Gastrocnemius medialis (tissue), 4 donors: ENCODE measurements around the gene SUMF2. TPM values are rescaled to one million over a fixed set of nuclear protein-coding genes. Genes with fewer than 3 reads are reported as not detected.
"Not testable (repeated sequence)": the region's sequence is repeated elsewhere in the genome, so short reads cannot be mapped to it uniquely, and the experiment has no call there.

Experiments
- ATAC-seq, 2 donors: fragments of 150-250 bp; one replicate each; pipeline ENCODE4 v1.9.1; 2016
- DNase-seq, 2 donors: peaks; one replicate each; pipeline ENCODE4 v3.0.0-alpha.2; 2019
- H3K27ac ChIP-seq, 4 donors: fragments of 200-600 bp; sonication (generic); 1 replicate in 1 of 4; 2 replicates in 3 of 4; pipeline ENCODE4 v1.5.1; 2016 to 2018; ENCODE audit warnings: mild to moderate bottlenecking in 2 of 4, moderate library complexity in 1 of 4
- H3K27me3 ChIP-seq, 3 donors: fragments of 200-600 bp; sonication (generic) in 2 of 3; 1 replicate in 1 of 3; 2 replicates in 2 of 3; pipeline versions ENCODE4 v1.5.1 to v1.6.0; 2016 to 2019; ENCODE audit warnings: mild to moderate bottlenecking in 1 of 3, moderate library complexity in 1 of 3
- H3K36me3 ChIP-seq, 2 donors: fragments of 200-600 bp; sonication (generic) in 1 of 2; one replicate each; pipeline ENCODE4 v1.5.1; 2017 to 2018
- H3K4me1 ChIP-seq, 2 donors: fragments of 200-600 bp; sonication (generic) in 1 of 2; one replicate each; pipeline ENCODE4 v1.5.1; 2016 to 2017; ENCODE audit warnings: mild to moderate bottlenecking in 2 of 2
- H3K4me3 ChIP-seq, 4 donors: fragments of 200-600 bp; sonication (generic) in 3 of 4; 1 replicate in 1 of 4; 2 replicates in 3 of 4; pipeline ENCODE4 v1.5.1; 2016 to 2019; ENCODE audit warnings: mild to moderate bottlenecking in 2 of 4
- H3K9me3 ChIP-seq, 3 donors: fragments of 200-600 bp; sonication (generic) in 2 of 3; 1 replicate in 1 of 3; 2 replicates in 2 of 3; pipeline ENCODE4 v1.5.1; 2016 to 2019
- POLR2A ChIP-seq, 2 donors: fragments of 450-650 bp; IDR thresholded peaks; one replicate each; pipeline ENCODE4 v1.6.1; 2017; ENCODE audit warnings: antibody characterized with exemption in 2 of 2, mild to moderate bottlenecking in 2 of 2, moderate library complexity in 2 of 2
- in situ Hi-C, 4 donors: fragments of 200-750 bp; cut with MboI; loops; one replicate each; pipeline versions ENCODE4 v1.15.0 to v1.8.0; 2017; ENCODE audit warnings: low sequenced_read_pairs in 4 of 4
- intact Hi-C: fragments of 100-400 bp; cut with DNase I; formaldehyde crosslinking; loops from one replicate; pipeline ENCODE4 v1.15.1; 2023; ENCODE audit warnings: low total_unique reads
- total RNA-seq, 4 donors: library from RNA; depleted of rRNA; stranded (reverse); fragments of >200 nt; gene quantifications; one replicate each; pipeline versions ENCODE4 v1.1.0 to v1.2.3, GENCODE V29; 2016
- TF ChIP-seq, protein P1 (sequence below), 5 experiments: fragments of 450-650 bp in 3 of 5; fragments of 200-600 bp in 2 of 5; sonication (generic) in 2 of 5; IDR thresholded peaks in 4 of 5; conservative IDR thresholded peaks in 1 of 5; 1 replicate in 4 of 5; 2 replicates in 1 of 5; pipeline ENCODE4 v1.5.1; 2016 to 2019; ENCODE audit warnings: antibody characterized with exemption in 5 of 5, mild to moderate bottlenecking in 3 of 5, moderate library complexity in 3 of 5

SUMF2 gene
- total RNA-seq, 4 donors from 2014 or later = 29.8 to 32.0 (median 31.1) TPM

DNA sequence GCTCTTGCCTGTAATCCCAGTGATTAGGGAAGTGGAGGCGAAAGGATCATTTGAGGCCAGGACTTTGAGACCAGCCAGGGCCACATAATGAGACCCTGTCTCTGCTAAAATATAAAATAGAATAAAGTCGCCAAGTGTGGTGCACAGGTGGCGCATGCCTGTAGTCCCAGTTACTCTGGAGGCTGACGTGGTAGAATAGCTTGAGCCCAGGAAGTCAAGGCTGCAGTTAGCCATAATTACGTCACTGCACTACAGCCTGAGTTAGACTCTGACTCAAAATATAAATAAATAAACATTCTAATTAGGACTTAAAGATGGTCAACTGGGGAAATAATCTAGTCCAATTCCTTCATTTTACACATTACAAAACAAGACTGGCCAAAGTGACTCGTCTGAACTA, 41.4 kb downstream of the SUMF2 start:
- peak overlapping the region; percentile 75 to 95 (median 86) for H3K4me3 ChIP-seq
- H3K27ac ChIP-seq = peak overlapping the region; percentile 92 to 98 (median 94)
- H3K4me1 ChIP-seq = peaks cover 18 to 19% of the 10 kb centered on the region in 2 donors
- DNase-seq = no peak
- peak in 1 of 2 donors; percentile 51 for ATAC-seq
- H3K27me3 ChIP-seq = no peaks in the 10 kb centered on the region
- intact Hi-C loops = loop anchor here (5.0 to 10.0 kb wide), 2 partner anchors 218 to 531 kb away; partner anchors contain the start of genes VOPP1 and ZNF713
- in situ Hi-C loops = no loop called here
- TF ChIP-seq, protein P1, sequence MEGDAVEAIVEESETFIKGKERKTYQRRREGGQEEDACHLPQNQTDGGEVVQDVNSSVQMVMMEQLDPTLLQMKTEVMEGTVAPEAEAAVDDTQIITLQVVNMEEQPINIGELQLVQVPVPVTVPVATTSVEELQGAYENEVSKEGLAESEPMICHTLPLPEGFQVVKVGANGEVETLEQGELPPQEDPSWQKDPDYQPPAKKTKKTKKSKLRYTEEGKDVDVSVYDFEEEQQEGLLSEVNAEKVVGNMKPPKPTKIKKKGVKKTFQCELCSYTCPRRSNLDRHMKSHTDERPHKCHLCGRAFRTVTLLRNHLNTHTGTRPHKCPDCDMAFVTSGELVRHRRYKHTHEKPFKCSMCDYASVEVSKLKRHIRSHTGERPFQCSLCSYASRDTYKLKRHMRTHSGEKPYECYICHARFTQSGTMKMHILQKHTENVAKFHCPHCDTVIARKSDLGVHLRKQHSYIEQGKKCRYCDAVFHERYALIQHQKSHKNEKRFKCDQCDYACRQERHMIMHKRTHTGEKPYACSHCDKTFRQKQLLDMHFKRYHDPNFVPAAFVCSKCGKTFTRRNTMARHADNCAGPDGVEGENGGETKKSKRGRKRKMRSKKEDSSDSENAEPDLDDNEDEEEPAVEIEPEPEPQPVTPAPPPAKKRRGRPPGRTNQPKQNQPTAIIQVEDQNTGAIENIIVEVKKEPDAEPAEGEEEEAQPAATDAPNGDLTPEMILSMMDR (IDR thresholded peaks at IDR 0.05 in 4 of 5, conservative IDR thresholded peaks at IDR 0.05 in 1 of 5) = no peak
- TF ChIP-seq POLR2A (IDR thresholded peaks at IDR 0.05) = no peak
- H3K36me3 ChIP-seq = peaks cover 0 to 38% of the 10 kb centered on the region in 2 donors
- no peaks in the 10 kb centered on the region for H3K9me3 ChIP-seq

DNA sequence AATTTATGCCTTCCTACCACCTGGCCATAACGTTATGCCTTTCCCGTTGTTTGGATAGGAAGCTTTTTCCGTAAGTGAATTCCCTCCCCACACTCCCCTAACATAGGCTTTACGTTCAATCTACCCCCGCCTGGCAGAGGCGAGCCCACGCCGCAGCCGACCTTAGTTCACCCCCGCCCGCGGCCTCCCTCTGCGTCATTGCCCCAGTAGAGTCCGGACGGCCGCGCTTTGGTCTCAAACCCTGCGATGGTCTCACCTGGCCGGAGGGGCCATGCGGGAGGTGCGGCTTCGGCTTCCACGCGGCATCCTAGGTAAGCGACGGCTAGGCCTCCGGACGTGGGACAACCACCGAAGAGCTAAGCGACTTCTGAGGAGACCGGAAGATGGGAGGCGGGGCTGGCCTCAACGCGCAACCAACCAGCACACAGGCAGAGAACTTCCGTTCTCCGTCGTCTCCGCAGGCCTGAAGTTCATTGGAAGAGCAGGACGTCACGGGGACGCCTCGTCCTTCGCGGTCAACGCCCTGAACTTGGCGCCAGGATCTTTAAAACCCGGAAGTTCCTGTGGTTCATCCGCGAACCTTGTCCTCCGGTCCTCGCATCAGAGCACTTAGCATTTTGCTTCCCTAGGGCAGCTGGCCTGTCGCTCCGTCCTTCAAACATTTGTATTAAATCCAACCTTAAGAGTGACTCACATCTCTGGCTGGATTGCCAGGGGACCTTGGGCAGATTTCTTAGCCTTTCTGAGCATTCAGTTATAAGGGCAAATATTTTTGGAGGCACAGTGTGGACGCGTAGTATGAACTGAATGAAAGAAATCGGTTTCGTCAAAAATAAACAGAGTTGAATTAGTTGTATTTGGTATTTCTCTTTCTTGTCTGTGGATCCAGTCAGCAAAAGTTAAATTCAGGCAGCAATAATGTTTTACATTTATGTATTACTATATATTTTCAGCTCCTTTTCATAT, 42.3 kb downstream of the SUMF2 start, which contains the start of gene CHCHD2:
CHCHD2 (minus strand) TSS at position 369 of the 966 bp plus-strand sequence; CDS start at position 306, 63 bp downstream.
- peak; percentile 99 to 100 for ATAC-seq
- intact Hi-C loops (loop anchor here (1.0 to 10.0 kb wide), 5 partner anchors 14 to 532 kb away; partner anchors contain the start of genes CCT6A, PHKG1, PSPH and VOPP1), in situ Hi-C loops (no loop called here)

DNA sequence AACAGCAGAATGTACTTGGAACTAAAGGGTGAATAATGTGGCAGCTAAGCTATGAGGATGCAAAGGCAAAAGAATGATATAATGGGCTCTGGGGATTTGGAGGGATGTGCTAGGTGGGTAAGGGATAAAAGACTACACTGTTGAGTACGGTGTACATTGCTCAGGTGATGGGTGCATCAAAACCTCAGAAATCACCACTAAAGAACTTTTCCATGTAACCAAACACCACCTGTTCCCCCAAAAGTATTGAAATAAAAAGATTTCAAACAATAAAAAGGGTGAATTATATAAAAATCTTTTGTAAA, 43.8 kb downstream of the SUMF2 start:
- DNase-seq (no peak), ATAC-seq (no peak)
- Histone ChIP-seq H3K4me1 (peaks cover 18 to 19% of the 10 kb centered on the region in 2 donors), H3K27me3 (no peaks in the 10 kb centered on the region), H3K27ac (no peak overlapping the region), H3K36me3 (peaks cover 0 to 14% of the 10 kb centered on the region in 2 donors), H3K9me3 (no peaks in the 10 kb centered on the region), H3K4me3 (no peak overlapping the region)
- TF ChIP-seq, protein P1 (IDR thresholded peaks at IDR 0.05 in 4 of 5, conservative IDR thresholded peaks at IDR 0.05 in 1 of 5) = no peak
- TF ChIP-seq POLR2A (IDR thresholded peaks at IDR 0.05) = no peak
- in situ Hi-C loops (no loop called here), intact Hi-C loops (loop anchor here (2.0 to 10.0 kb wide), 4 partner anchors 15 to 533 kb away; partner anchors contain the start of genes CCT6A, PHKG1, PSPH and VOPP1)

More for the DNA sequence above, 42.3 kb downstream of the SUMF2 start, which contains the start of gene CHCHD2:
- Histone ChIP-seq H3K4me3 (peak within 1 kb of the TSS; percentile 75 to 95 (median 86)), H3K27me3 (no peaks in the 10 kb centered on the region), H3K9me3 (no peaks in the 10 kb centered on the region), H3K36me3 (peaks cover 0 to 29% of the 10 kb centered on the region in 2 donors), H3K27ac (peak within 1 kb of the TSS; percentile 92 to 98 (median 94)), H3K4me1 (peaks cover 18 to 19% of the 10 kb centered on the region in 2 donors)
- peak; percentile 96 to 98 for DNase-seq
- TF ChIP-seq POLR2A (IDR thresholded peaks at IDR 0.05) = peak; percentile 92 to 93
- TF ChIP-seq, protein P1 (IDR thresholded peaks at IDR 0.05 in 4 of 5, conservative IDR thresholded peaks at IDR 0.05 in 1 of 5) = peak in 1 of 5 experiments; percentile 2

DNA sequence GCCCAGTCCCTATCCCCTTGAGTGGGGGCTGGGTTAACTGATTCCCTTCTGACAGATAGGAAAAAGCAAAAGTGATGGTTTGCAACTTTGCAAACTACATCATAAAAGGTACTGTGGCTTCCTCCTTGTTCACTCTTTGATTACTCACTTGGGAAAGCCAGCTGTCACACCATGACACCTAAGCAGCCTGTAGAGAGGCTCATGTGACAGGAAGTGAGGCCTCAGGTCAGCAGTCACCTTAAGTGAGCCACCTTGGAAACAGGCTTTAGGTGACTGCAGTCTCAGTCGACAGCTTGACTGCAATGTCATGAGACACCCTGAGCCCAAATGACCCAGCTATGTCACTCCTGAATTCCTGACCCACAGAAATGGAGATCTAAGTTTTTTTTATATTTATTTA, 46.5 kb downstream of the SUMF2 start:
- ATAC-seq (no peak), DNase-seq (no peak)
- Histone ChIP-seq H3K4me3 (no peak overlapping the region), H3K4me1 (peaks cover 0 to 3% of the 10 kb centered on the region in 2 donors), H3K27me3 (peaks cover 0 to 2% (median under 1%) of the 10 kb centered on the region in 3 donors), H3K9me3 (no peaks in the 10 kb centered on the region), H3K27ac (no peak overlapping the region), H3K36me3 (no peaks in the 10 kb centered on the region)
- intact Hi-C loops = no loop called here
- in situ Hi-C loops = no loop called here
- no peak for TF ChIP-seq POLR2A (IDR thresholded peaks at IDR 0.05)
- TF ChIP-seq, protein P1 (IDR thresholded peaks at IDR 0.05 in 4 of 5, conservative IDR thresholded peaks at IDR 0.05 in 1 of 5) = no peak

DNA sequence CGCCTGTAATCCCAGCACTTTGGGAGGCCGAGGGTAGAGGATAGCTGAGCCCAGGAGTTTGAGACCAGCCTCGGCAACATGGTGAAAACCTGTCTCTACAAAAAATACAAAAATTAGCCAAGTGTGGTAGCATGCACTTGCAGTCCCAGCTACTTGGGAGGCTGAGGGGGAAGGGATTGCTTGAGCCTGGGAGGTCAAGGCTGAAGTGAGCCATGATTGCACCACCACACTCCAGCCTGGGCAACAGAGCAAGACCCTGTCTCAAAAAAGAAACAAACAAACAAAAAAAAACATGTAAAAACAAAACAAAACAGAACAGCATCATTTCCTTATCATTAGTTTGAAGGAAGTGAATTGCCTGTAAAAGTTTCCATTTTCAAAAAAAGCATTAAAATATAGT, 48.2 kb downstream of the SUMF2 start:
- H3K9me3 ChIP-seq, H3K4me1 ChIP-seq, H3K36me3 ChIP-seq, intact Hi-C loops, ATAC-seq, H3K27ac ChIP-seq, in situ Hi-C loops, DNase-seq, H3K4me3 ChIP-seq: not testable (repeated sequence)
- H3K27me3 ChIP-seq = peaks cover 9 to 13% (median 11%) of the 10 kb centered on the region in 3 donors
